Measurements from ENCODE around the gene SLC25A45.

DNA sequence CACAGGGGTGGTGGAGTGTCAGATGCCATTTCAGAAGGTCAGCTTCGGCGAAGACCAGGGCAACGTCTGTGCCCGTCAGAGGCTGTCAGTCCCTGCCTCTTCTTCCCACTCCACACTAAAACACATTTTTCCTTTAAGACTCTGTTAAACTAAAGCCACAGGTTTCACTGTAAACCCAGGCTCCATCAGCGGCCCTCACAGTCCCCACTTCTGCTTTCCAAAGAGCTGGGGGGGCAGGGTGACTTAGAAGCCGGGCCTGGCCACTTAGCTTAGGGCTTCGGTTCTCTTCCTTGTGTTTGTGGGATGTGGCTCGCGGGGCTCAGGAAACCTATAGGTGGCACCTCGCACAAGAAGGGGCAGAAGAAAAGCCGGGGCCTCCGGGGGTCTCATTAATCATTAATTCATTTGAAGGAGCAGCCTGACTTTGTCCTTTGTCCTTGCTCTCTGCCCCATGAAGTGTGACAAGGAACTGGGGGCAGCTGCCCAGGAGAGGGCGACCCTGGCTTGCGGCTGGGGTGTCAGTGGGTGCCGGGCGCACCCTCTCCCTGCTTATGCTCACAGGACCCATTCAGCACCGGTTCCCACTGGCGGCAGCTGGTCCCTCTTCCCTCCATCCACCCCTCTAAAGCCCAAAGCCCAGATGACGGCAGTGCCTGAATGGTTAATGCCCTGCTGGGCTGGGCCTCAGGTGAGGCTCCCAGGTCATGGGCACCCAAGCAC is 4.1 kb downstream of the SLC25A45 start:
- TF ChIP-seq FOXA1 (IDR thresholded peaks at IDR 0.05) (no peak), SP1 (IDR thresholded peaks at IDR 0.05) (no peak), TARDBP (IDR thresholded peaks at IDR 0.05) (no peak)
- TF ChIP-seq, protein P1, sequence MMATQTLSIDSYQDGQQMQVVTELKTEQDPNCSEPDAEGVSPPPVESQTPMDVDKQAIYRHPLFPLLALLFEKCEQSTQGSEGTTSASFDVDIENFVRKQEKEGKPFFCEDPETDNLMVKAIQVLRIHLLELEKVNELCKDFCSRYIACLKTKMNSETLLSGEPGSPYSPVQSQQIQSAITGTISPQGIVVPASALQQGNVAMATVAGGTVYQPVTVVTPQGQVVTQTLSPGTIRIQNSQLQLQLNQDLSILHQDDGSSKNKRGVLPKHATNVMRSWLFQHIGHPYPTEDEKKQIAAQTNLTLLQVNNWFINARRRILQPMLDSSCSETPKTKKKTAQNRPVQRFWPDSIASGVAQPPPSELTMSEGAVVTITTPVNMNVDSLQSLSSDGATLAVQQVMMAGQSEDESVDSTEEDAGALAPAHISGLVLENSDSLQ (IDR thresholded peaks at IDR 0.05), result no peak

Measured in HEK293T (cell line).